MM.1S (cell line): Measurements from ENCODE around the gene CDKN3.

ENCODE experiments used
- DNase-seq: peaks from one replicate; pipeline ENCODE4 v3.0.0-alpha.2; 2015
- H2AFZ ChIP-seq: fragments of 300-600 bp; sonication (generic); 2 replicates; pipeline ENCODE4 v1.6.0; 2016; ENCODE audit warnings: antibody characterized with exemption, low read length
- H3F3A ChIP-seq: fragments of 300-600 bp; sonication (generic); 2 replicates; pipeline ENCODE4 v1.6.1; 2016; ENCODE audit warnings: mild to moderate bottlenecking, antibody characterized with exemption, low read length, moderate library complexity, mixed read lengths; ENCODE audit not compliant: insufficient read depth
- H3K27ac ChIP-seq: fragments of 300-600 bp; sonication (generic); 2 replicates; pipeline ENCODE4 v1.5.1; 2016; ENCODE audit warnings: mild to moderate bottlenecking, low read length
- H3K27me3 ChIP-seq: fragments of 300-600 bp; sonication (generic); replicated peaks from 2 replicates; pipeline ENCODE4 v1.6.0; 2016; ENCODE audit warnings: low read length; ENCODE audit not compliant: insufficient read depth
- H3K36me3 ChIP-seq: fragments of 300-600 bp; sonication (generic); replicated peaks from 2 replicates; pipeline ENCODE4 v1.6.1; 2016; ENCODE audit warnings: mild to moderate bottlenecking, low read length, mixed read lengths; ENCODE audit not compliant: insufficient read depth
- H3K4me1 ChIP-seq: fragments of 300-600 bp; sonication (generic); 2 replicates; pipeline ENCODE4 v1.6.1; 2016; ENCODE audit warnings: low read length, mixed read lengths
- H3K4me2 ChIP-seq: fragments of 300-600 bp; sonication (generic); 2 replicates; pipeline ENCODE4 v1.6.0; 2016; ENCODE audit warnings: low read depth, low read length
- H3K4me3 ChIP-seq: fragments of 300-600 bp; sonication (generic); 2 replicates; pipeline ENCODE4 v1.5.1; 2016; ENCODE audit warnings: low read length, mixed read lengths
- H3K79me2 ChIP-seq: fragments of 300-600 bp; sonication (generic); 2 replicates; pipeline ENCODE4 v1.6.1; 2016; ENCODE audit warnings: mixed run types, low read length, mixed read lengths
- H3K9ac ChIP-seq: fragments of 300-600 bp; sonication (generic); 2 replicates; pipeline ENCODE4 v1.6.1; 2016; ENCODE audit warnings: low read length, mixed read lengths
- H3K9me2 ChIP-seq: fragments of 300-600 bp; sonication (generic); replicated peaks from 2 replicates; pipeline ENCODE4 v1.6.1; 2016; ENCODE audit warnings: mild to moderate bottlenecking, low read length, mixed read lengths; ENCODE audit not compliant: insufficient read depth
- H3K9me3 ChIP-seq: fragments of 300-600 bp; sonication (generic); replicated peaks from 2 replicates; pipeline ENCODE4 v1.6.1; 2016; ENCODE audit warnings: mild to moderate bottlenecking, low read length, mixed read lengths; ENCODE audit not compliant: insufficient read depth
- H4K20me1 ChIP-seq: fragments of 300-600 bp; sonication (generic); 2 replicates; pipeline ENCODE4 v1.6.1; 2016; ENCODE audit warnings: mild to moderate bottlenecking, low read length, moderate library complexity, mixed read lengths; ENCODE audit not compliant: insufficient read depth
- EZH2 ChIP-seq: fragments of 300-600 bp; sonication (generic); optimal IDR thresholded peaks from 2 replicates; pipeline ENCODE3; 2017; ENCODE audit warnings: low read depth, mild to moderate bottlenecking, antibody characterized with exemption, low read length, mixed read lengths
- EZH2phosphoT487 ChIP-seq: fragments of 300-600 bp; sonication (generic); IDR thresholded peaks from 2 replicates; pipeline ENCODE4 v1.6.1; 2018; ENCODE audit warnings: antibody characterized with exemption, low read length
- TF ChIP-seq, protein P1 (sequence below): fragments of 300-600 bp; sonication (generic); IDR thresholded peaks from 2 replicates; pipeline ENCODE4 v1.5.1; 2016; ENCODE audit warnings: antibody characterized with exemption, low read length, mixed read lengths

CDKN3 gene

GRCh38 chr14:54353266-54353665, 43.5 kb upstream of the CDKN3 start:
- no peaks in the 10 kb centered on the region for H3K36me3 ChIP-seq
- H3K4me3 ChIP-seq, result no peak overlapping the region
- TF ChIP-seq EZH2 (no peak), EZH2phosphoT487 (no peak)
- TF ChIP-seq, protein P1, sequence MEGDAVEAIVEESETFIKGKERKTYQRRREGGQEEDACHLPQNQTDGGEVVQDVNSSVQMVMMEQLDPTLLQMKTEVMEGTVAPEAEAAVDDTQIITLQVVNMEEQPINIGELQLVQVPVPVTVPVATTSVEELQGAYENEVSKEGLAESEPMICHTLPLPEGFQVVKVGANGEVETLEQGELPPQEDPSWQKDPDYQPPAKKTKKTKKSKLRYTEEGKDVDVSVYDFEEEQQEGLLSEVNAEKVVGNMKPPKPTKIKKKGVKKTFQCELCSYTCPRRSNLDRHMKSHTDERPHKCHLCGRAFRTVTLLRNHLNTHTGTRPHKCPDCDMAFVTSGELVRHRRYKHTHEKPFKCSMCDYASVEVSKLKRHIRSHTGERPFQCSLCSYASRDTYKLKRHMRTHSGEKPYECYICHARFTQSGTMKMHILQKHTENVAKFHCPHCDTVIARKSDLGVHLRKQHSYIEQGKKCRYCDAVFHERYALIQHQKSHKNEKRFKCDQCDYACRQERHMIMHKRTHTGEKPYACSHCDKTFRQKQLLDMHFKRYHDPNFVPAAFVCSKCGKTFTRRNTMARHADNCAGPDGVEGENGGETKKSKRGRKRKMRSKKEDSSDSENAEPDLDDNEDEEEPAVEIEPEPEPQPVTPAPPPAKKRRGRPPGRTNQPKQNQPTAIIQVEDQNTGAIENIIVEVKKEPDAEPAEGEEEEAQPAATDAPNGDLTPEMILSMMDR, result no peak
- no peaks in the 10 kb centered on the region for H3K4me1 ChIP-seq
- no peaks in the 10 kb centered on the region for H3K9me2 ChIP-seq
- no peaks in the 10 kb centered on the region for H3K9me3 ChIP-seq
- H3K27me3 ChIP-seq, result no peaks in the 10 kb centered on the region
- no peaks in the 10 kb centered on the region for H3K79me2 ChIP-seq
- H3K9ac ChIP-seq, result no peak overlapping the region
- no peak overlapping the region for H3K4me2 ChIP-seq
- no peaks in the 10 kb centered on the region for H4K20me1 ChIP-seq
- no peak overlapping the region for H3K27ac ChIP-seq
- H3F3A ChIP-seq, result no peaks in the 10 kb centered on the region
- no peak overlapping the region for H2AFZ ChIP-seq
- DNase-seq, result no peak

DNA sequence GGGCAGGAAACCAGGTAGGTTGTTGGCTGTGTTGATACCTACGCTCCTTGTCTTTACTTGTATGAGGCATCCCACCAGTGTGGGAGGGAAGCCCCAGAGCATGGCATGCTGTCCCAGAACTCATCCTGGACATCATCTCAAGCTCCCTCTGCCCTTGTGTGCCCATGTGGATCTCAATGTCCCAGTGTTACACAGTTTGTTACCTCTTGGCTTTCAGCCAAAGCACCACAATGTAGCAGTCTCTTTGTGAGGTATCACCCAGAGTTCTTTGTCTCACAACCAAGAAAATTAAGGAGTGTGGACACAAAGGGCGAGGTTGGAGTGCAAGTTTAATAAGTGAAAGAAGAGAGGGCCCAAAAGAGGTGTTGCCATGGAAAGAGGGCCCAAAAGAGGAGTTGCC, 43.1 kb upstream of the CDKN3 start:
- no peaks in the 10 kb centered on the region for H3K9me3 ChIP-seq
- no peak for DNase-seq
- H3K4me1 ChIP-seq, result no peaks in the 10 kb centered on the region
- no peaks in the 10 kb centered on the region for H3K9me2 ChIP-seq
- H3K27me3 ChIP-seq, result no peaks in the 10 kb centered on the region
- TF ChIP-seq, protein P1, result no peak
- no peak for TF ChIP-seq EZH2phosphoT487
- no peak for TF ChIP-seq EZH2
- no peak overlapping the region for H3K9ac ChIP-seq
- H3K4me2 ChIP-seq, result no peak overlapping the region
- H2AFZ ChIP-seq, result no peak overlapping the region
- H3K36me3 ChIP-seq, result no peaks in the 10 kb centered on the region
- H3K4me3 ChIP-seq, result no peak overlapping the region
- H3K27ac ChIP-seq, result no peak overlapping the region
- H3F3A ChIP-seq, result no peaks in the 10 kb centered on the region
- no peaks in the 10 kb centered on the region for H4K20me1 ChIP-seq
- H3K79me2 ChIP-seq, result no peaks in the 10 kb centered on the region

DNA sequence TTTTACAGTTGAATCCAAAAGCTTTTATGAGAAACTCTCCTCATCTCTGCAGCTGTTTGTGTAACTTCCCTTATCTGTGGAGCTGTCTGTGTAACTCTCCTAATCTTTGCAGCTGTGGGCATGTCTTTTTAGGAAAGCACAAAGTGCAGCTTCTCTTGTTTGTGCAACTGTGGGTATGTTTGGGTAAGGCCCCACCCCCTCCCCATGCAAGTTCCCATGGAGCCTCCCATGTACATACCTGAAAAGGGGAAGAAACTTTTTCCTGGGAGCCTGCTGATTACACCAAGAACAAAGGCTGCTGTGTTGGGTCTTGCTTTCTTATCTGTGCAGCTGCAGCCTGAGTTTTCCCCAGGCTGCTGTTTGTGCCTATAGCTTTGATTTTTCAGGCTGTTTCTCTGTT, 42.7 kb upstream of the CDKN3 start:
- Histone ChIP-seq H3K4me1 (no peaks in the 10 kb centered on the region), H3K9me2 (no peaks in the 10 kb centered on the region), H4K20me1 (no peaks in the 10 kb centered on the region), H3K27ac (no peak overlapping the region), H3K27me3 (no peaks in the 10 kb centered on the region), H3K4me2 (no peak overlapping the region), H3K79me2 (no peaks in the 10 kb centered on the region), H3K4me3 (no peak overlapping the region), H2AFZ (no peak overlapping the region), H3F3A (no peaks in the 10 kb centered on the region), H3K36me3 (no peaks in the 10 kb centered on the region), H3K9ac (no peak overlapping the region), H3K9me3 (no peaks in the 10 kb centered on the region)
- TF ChIP-seq EZH2 (no peak), EZH2phosphoT487 (no peak)
- TF ChIP-seq, protein P1, result no peak
- DNase-seq, result no peak
